ENCODE data around the gene VAPB. TPM values are rescaled to one million over a fixed set of nuclear protein-coding genes. Genes with fewer than 3 reads are reported as not detected.

The VAPB gene
- total RNA-seq, 4 donors from 2014 or later = 37.8 to 53.3 (median 39.2) TPM

GRCh38 chr20:58377766-58378401 lies 11.1 kb upstream of the VAPB start:
- no peak overlapping the region for H3K4me3 ChIP-seq (replicated peaks in 1 of 3)
- H3K27ac ChIP-seq = no peak overlapping the region
- 77 to 88% methylated on average over 7 of the region's 7 CpGs for WGBS, 2 donors
- peaks cover 10% of the 10 kb centered on the region in 2 donors for H3K4me1 ChIP-seq
- intact Hi-C loops (cut with DNase I) = no loop called here
- no peaks in the 10 kb centered on the region for H3K27me3 ChIP-seq
- TF ChIP-seq CTCF (IDR thresholded peaks at IDR 0.05) = no peak
- TF ChIP-seq POLR2A (IDR thresholded peaks at IDR 0.05) = no peak
- no peaks in the 10 kb centered on the region for H3K36me3 ChIP-seq
- no peaks in the 10 kb centered on the region for H3K9me3 ChIP-seq
- no peak for DNase-seq

- Histone ChIP-seq H3K27ac (peak overlapping the region in 2 of 3 donors; percentile 29 to 59), H3K9me3 (no peaks in the 10 kb centered on the region), H3K27me3 (no peaks in the 10 kb centered on the region), H3K4me1 (peaks cover 10% of the 10 kb centered on the region in 2 donors), H3K36me3 (no peaks in the 10 kb centered on the region), H3K4me3 (replicated peaks in 1 of 3) (no peak overlapping the region)
- TF ChIP-seq POLR2A (IDR thresholded peaks at IDR 0.05) (no peak), CTCF (IDR thresholded peaks at IDR 0.05) (no peak)
- intact Hi-C loops (cut with DNase I) = no loop called here
- 66 to 68% methylated on average over 3 of the region's 3 CpGs for WGBS, 2 donors
- no peak for DNase-seq
Observed at GRCh38 chr20:58378704-58379103, 10.3 kb upstream of the VAPB start.

DNA sequence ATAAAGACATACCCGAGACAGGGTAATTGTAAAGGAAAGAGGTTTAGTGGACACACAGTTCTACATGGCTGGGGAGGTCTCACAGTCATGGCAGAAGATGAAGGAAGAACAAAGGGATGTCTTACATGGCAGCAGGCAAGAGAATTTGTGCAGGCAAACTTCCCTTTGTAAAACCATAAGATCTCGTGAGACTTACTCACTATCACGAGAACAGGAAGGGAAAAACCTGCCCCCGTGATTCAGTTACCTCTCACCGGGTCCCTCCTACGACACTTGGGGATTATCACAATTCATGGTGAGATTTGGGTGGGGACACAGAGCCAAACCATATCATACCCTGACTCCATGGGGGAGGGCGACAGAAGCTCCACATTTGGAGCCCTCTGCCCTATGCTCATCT lies 7.4 kb upstream of the VAPB start:
- Histone ChIP-seq H3K4me1 (peaks cover 10% of the 10 kb centered on the region in 2 donors), H3K27me3 (no peaks in the 10 kb centered on the region), H3K27ac (no peak overlapping the region), H3K4me3 (replicated peaks in 1 of 3) (no peak overlapping the region), H3K9me3 (no peaks in the 10 kb centered on the region), H3K36me3 (no peaks in the 10 kb centered on the region)
- DNase-seq = no peak
- TF ChIP-seq CTCF (IDR thresholded peaks at IDR 0.05) (no peak), POLR2A (IDR thresholded peaks at IDR 0.05) (no peak)
- intact Hi-C loops (cut with DNase I) = loop anchor here (10.0 kb wide), 1 partner anchor 67 kb away; no protein-coding TSS in a partner anchor
- WGBS, 2 donors = 90 to 98% methylated on average over 7 of the region's 7 CpGs

DNA sequence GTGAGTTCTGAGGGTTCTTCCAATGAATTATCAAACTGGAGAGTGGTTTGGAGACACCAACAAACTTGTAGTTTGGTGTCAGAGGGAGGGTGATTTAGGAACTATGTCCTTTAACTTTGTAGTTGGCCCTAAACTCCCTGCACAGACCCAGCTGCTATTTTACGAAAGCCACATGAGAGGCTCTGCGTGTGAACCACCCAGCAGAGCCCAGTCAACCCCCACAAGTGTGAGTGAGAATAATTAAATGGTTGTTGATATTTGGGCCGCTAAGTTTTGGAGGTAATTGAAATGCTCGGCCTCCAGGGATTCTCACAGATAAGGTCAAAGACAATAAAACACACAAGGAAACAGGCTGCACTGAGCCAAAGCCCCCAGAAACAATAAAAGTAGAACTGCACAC lies 6.9 kb upstream of the VAPB start:
- Histone ChIP-seq H3K4me1 (peaks cover 10% of the 10 kb centered on the region in 2 donors), H3K9me3 (no peaks in the 10 kb centered on the region), H3K4me3 (replicated peaks in 1 of 3) (no peak overlapping the region), H3K36me3 (no peaks in the 10 kb centered on the region), H3K27ac (no peak overlapping the region), H3K27me3 (no peaks in the 10 kb centered on the region)
- DNase-seq = no peak
- intact Hi-C loops (cut with DNase I) = loop anchor here (10.0 kb wide), 1 partner anchor 67 kb away; no protein-coding TSS in a partner anchor
- WGBS, 2 donors = 79 to 93% methylated on average over 4 of the region's 4 CpGs
- TF ChIP-seq POLR2A (IDR thresholded peaks at IDR 0.05) (no peak), CTCF (IDR thresholded peaks at IDR 0.05) (no peak)

DNA sequence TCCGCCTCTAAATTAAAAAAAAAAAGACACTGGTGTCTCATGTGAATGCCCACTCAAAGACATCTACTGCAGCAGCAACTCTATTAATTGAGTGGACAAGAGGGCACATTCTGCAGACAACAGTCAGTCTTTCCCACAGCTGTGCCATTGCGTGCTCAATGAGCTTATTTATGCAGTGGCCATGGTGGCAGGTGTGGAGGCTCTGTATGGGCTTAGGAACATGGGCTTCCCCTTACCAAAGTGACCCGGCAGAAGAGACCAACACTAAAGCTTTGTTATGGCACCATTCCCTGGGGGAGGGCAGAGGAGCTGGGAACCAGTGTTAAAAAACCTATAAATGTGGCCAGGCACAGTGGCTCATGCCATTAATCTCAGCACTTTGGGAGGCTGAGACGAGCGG lies 4.2 kb upstream of the VAPB start:
- no peaks in the 10 kb centered on the region for H3K9me3 ChIP-seq
- no peak for TF ChIP-seq POLR2A (IDR thresholded peaks at IDR 0.05)
- no peak for TF ChIP-seq CTCF (IDR thresholded peaks at IDR 0.05)
- WGBS, 2 donors = 98 to 99% methylated on average over 3 to 5 of the region's 5 CpGs
- peaks cover under 1 to 1% of the 10 kb centered on the region in 2 donors for H3K4me1 ChIP-seq
- H3K27me3 ChIP-seq = no peaks in the 10 kb centered on the region
- no peak overlapping the region for H3K27ac ChIP-seq
- intact Hi-C loops (cut with DNase I) = loop anchor here (10.0 kb wide), 1 partner anchor 70 kb away; no protein-coding TSS in a partner anchor
- no peaks in the 10 kb centered on the region for H3K36me3 ChIP-seq
- no peak overlapping the region for H3K4me3 ChIP-seq (replicated peaks in 1 of 3)
- DNase-seq = no peak
